ENCODE results near the gene NEK7.
"Not testable (repeated sequence)": the region's sequence is repeated elsewhere in the genome, so short reads cannot be mapped to it uniquely, and the experiment has no call there.

Gene NEK7

DNA sequence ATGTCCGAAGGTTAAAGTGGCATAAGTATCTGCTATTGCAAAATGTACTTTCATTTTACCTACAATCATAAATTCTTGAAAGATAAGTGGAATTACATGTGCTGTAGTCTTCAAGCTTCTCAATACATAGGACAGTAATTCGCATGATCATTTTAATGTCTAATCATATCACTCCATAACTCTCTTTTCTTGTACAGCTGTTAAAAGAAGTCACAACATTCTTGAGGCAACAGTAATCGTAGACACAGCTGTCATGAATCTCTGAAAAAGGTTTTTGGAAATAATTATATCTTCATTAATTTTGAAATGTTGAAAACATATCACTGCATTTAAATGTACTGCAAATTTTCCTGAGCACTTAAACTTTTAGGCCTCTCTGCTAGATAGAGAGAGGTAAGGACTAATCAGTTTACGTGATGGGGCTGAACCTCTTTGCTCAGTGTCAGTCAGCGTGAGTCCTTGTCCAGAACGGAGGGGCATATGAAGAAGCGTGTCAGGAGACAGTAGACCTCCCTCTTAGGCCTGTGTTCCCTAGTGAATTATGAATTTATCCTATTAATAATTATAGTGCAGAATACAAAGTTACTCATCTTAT, 133.4 kb downstream of the NEK7 start:
- no peak for DNase-seq (ENCODE audit: low spot score)

DNA sequence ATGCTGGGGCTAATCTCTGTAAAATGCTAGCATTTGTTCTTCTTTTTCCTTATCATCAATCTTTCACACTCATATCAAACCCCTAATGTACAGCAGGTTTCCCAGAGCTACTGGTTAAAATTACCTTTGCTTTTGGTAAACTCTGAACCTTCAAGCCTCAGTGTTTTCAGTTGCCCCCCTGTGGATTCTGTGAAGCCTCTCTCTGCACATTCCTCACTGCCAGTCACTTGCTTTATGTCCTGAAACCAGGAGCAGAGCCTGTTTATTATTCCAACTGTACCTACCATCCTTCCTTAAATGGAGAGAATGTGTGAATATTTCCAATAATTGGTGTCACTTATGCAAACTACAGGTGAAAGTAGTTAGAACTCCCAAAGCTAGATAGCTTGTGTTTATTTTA, 134.2 kb downstream of the NEK7 start:
- DNase-seq (ENCODE audit: low spot score) = no peak

- no peak for DNase-seq (ENCODE audit: low spot score)
These were observed 135.1 kb downstream of the NEK7 start for GRCh38 chr1:198291924-198292323.

DNA sequence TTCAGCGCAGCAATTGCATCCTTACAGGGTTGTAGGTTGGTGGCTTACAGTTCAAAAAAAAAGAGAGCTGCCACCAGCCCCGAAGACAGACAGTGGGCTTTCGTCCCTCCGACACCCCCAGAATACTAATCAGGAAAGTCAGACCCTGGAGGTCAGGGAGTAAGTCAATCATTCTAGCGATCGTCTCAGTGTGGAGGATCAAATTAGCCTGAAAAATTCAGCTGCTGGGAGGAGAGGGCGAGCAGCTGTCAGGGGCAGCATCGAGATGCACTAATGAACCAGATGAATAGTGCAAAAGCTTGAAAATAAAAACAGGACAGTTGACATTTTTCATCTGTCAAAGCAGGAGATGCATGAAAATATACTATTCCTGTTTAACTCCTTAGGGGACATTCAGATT, 138.4 kb downstream of the NEK7 start:
- no peak for DNase-seq (ENCODE audit: low spot score)

DNA sequence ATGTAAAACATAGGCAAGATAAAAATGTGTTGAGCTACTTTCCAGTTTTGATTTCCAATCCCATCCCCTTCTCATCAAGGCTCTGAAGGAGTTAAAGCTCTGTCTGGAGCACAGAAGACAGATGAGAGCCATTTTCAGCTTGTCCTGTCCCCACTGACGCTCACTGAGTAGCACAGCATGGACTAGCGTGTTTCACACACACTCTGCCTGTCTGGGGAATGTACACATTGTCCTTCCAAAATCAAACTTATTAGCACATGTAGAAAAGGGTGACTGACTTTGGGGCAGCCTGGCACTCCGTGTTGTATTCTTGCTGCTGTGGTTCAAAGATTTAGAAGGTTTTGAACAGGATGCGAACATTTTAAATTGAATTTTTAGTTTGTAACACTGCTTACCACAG, 139.2 kb downstream of the NEK7 start:
- no peak for DNase-seq (ENCODE audit: low spot score)

DNA sequence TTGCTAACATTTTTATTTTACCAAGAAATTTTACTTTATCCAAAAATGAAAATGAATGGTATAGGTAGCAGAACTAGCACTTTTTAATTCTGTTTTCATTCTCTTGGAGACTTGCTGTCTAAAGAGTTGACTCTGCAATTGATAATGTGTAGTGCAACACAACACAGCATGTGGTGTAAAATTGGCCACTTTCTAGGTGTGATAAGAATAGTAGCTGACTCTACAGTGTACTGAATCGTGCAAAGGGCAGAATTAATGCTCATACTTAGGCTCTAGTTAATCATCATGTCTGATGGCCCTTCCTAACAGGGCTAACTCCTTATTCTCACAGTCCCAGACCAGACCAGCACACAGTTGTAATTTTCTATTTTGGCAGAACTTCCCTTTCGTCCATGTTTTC, 140.5 kb downstream of the NEK7 start:
- no peak for DNase-seq (ENCODE audit: low spot score)

DNA sequence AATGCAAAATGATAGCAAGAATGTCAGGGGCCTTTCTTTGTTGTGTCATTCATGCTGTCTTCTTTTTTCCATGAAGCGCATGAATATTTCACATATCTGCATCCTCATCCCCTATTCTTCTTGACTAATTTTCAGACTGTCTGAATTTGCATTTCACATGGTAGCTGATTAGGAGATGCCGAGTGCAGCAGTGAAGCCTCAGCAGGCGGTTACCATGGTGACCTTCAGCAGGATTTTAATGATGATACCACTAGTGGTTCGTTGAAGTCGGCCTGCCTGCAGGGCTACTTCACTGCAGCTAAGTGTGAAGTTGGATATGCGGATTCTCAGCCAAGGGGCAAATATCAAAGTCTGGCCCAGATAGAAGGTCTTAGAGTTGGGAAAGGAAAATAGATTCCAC, 141.8 kb downstream of the NEK7 start:
- no peak for DNase-seq (ENCODE audit: low spot score)

GRCh38 chr1:198300451-198300850, 143.7 kb downstream of the NEK7 start:
- no peak for DNase-seq (ENCODE audit: low spot score)

GRCh38 chr1:198304431-198304830, 147.6 kb downstream of the NEK7 start:
- DNase-seq (ENCODE audit: low spot score) = no peak

GRCh38 chr1:198314817-198315216, 158.0 kb downstream of the NEK7 start:
- not testable (repeated sequence) for DNase-seq (ENCODE audit: low spot score)

DNA sequence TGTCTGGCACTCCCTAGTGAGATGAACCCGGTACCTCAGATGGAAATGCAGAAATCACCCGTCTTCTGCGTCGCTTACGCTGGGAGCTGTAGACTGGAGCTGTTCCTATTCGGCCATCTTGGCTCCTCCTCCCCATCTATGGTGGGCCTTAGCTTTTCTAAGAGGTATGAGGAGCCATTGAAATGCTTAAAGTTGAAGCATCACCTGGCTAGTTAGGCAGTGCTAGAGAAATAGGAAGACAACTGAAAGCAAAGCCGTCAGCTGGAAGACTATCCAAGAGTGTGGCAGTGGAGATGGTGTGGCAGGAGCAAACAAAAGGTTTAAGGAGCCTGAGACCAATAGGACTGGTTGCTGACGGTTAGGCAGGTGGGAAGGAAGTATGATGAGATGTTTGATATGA, 158.5 kb downstream of the NEK7 start:
- DNase-seq (ENCODE audit: low spot score) = not testable (repeated sequence)

- DNase-seq (ENCODE audit: low spot score) = no peak
These were observed 159.8 kb downstream of the NEK7 start for GRCh38 chr1:198316546-198317100.

GRCh38 chr1:198318085-198318484, 161.3 kb downstream of the NEK7 start:
- DNase-seq (ENCODE audit: low spot score) = no peak

DNA sequence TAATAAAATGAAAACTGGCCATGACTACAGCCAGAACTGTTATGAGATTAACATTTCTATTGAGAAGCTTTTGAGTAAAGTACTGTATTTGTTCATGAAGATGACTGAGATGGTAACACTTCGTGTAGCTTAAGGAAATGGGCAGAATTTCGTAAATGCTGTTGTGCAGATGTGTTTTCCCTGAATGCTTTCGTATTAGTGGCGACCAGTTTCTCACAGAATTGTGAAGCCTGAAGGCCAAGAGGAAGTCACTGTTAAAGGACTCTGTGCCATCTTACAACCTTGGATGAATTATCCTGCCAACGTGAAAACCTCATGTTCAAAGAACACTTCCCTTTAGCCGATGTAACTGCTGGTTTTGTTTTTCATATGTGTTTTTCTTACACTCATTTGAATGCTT, 164.0 kb downstream of the NEK7 start:
- DNase-seq (ENCODE audit: low spot score) = no peak

DNA sequence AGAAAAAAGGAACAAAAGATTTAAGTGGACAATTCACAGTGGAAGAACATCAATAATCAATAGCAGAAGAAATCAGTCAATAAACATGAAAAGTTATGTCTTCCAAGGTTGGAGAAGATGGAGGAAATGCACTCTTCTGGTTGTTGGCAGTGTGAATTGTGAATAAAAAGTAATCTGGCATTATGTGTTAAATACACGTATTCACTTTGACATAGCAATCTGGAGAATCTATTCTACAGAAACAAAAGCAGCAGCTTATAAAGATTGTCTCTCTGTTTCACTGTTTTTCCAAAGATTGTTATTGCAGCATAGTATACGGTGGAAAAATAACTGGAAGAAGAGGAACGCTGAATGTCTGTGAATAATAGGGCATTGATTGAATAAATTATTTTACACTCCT, 169.4 kb downstream of the NEK7 start:
- DNase-seq (ENCODE audit: low spot score) = no peak

GRCh38 chr1:198326915-198327314, 170.1 kb downstream of the NEK7 start:
- DNase-seq (ENCODE audit: low spot score) = no peak

GRCh38 chr1:198328458-198329032, 171.7 kb downstream of the NEK7 start:
- DNase-seq (ENCODE audit: low spot score) = no peak

DNA sequence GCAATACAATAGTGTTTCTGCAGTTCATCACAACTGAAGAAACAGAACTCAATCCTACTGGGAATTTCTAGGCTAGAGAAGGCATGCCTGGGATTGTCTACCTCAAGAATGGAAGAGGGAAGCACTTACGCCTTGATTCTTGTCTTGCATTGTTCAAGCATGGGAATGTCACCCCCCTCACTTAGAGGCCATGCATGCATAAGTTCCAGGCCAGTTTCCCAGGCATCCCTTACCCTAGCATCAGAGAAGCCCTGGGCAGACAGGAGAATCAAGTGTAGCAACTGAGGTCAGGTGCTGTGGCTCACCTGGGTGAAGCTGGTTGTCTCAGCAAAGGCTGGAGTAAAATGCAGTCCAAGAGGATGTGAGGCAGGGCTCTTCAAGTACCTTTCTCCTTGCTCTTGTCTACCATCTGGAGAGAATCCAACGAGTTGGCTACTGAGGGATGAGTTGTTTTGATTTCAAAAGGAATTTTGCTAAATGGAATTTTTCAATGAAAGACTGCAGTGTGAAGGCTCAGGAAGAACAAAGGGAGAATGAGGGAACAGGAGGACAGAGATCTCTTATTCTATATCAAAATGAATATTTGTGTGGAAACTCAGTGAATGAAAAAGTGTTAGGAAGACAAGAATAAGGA, 174.3 kb downstream of the NEK7 start:
- DNase-seq (ENCODE audit: low spot score) = no peak

DNA sequence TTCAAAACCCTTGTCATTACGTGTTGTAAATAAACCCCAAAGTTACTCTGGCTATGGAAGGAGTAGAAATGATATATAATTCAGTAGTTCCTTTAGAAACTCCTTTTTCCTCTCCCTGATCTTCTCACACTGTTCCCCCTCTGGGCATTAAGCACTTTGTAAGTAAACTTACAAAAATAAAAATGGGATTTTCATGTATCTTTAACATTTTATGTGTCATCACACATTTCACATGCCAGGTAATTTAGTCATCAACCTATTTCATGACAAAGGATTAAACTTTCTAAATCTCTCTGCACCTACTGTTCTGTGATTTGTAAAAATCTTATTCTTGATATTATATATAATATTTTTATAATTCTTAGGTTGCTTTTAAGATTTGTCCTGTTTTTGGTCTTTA, 176.9 kb downstream of the NEK7 start:
- no peak for DNase-seq (ENCODE audit: low spot score)

DNA sequence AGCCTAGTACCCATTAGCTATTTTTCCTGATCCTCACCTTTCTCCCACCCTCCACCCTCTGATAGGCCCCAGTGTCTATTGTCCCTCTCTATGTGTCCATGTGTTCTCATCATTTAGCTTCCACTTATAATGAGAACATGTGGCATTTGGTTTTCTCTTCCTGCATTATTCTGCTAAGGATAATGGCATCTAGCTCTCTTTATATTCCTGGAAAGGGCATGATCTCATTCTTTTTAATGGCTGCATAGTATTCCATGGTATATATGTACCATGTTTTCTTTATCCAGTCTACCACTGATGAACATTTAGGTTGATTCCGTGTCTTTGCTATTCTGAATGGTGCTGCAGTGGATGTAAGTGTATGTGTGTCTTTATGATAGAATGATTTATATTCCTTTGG, 178.9 kb downstream of the NEK7 start:
- DNase-seq (ENCODE audit: low spot score) = no peak

- DNase-seq (ENCODE audit: low spot score) = no peak
These were observed 181.1 kb downstream of the NEK7 start for GRCh38 chr1:198337886-198338285.

GRCh38 chr1:198340139-198340538, 183.3 kb downstream of the NEK7 start:
- DNase-seq (ENCODE audit: low spot score) = no peak

DNA sequence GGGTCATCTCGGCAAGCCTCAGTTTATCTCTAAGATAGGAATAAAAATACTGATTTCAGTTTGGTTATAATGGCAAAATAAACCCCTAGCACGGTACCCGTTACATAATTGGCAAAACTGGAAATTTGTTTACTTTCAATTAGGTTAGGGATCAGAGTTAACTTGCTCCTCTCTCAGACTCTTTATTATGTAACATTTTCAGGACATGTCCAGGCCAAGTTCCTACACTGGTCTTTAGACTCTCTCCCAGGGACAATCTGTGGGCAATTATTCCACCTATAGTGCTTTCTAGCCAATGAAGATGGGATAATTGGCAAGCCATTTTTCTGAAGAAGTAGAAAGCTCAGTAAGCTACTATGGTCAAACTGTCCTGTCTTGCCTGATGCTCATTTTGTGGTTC, 189.4 kb downstream of the NEK7 start:
- no peak for DNase-seq (ENCODE audit: low spot score)

GRCh38 chr1:198350456-198350855, 193.7 kb downstream of the NEK7 start:
- DNase-seq (ENCODE audit: low spot score) = no peak

Data from hematopoietic multipotent progenitor cell treated with erythropoietin and hydrocortisone succinate and interleukin-3 and kit ligand, for 17 days (in vitro differentiated cells).